ENCODE data around the gene MRPL27.
"Not testable (repeated sequence)": the region's sequence is repeated elsewhere in the genome, so short reads cannot be mapped to it uniquely, and the experiment has no call there.

MRPL27 gene

DNA sequence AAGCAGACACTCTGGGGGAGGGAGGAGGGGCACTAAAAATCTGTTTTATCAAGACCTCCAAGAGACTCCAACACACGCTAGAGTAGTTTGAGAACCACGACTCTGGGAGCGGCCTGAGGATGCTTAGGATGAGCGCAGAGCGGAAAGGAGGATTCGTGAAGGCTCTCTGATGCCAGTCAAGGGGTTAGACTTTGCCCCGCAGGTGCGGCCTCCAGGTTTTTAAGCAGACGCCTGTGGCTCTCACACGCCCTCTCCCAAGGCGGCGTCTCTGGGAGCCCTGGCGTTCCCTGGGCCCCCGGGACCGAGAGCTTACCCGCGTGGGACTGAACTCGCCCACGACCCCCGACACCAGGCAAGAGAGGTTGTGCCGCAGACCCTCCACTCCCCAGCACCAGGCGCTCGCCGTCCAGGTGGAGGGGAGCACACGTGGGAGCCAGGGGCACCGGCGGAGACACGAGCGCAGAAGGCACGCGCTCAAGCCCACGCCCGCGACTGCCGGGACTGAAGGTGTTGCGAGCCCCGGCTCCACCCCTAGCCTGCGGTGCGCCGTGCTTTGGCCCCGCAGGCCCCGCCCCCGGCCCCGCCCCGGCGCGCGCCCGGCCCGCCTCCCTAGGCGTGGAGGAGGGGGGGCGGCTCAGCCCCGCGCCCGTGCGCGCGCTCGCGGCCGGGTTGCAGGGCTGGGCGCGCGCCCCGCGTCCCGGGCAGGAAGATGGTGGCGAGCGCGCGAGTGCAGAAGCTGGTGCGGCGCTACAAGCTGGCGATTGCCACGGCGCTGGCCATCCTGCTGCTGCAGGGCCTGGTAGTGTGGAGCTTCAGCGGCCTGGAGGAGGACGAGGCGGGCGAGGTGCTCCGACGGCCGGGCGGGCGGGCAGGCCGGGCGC is 27.3 kb downstream of the MRPL27 start, which contains the start of gene XYLT2:
XYLT2 (plus strand) TSS at position 695 of the 881 bp plus-strand sequence; CDS start at position 710, 15 bp downstream.
- peak; percentile 86 to 87 for DNase-seq (ENCODE audit: low read depth in 2 of 2)

DNA sequence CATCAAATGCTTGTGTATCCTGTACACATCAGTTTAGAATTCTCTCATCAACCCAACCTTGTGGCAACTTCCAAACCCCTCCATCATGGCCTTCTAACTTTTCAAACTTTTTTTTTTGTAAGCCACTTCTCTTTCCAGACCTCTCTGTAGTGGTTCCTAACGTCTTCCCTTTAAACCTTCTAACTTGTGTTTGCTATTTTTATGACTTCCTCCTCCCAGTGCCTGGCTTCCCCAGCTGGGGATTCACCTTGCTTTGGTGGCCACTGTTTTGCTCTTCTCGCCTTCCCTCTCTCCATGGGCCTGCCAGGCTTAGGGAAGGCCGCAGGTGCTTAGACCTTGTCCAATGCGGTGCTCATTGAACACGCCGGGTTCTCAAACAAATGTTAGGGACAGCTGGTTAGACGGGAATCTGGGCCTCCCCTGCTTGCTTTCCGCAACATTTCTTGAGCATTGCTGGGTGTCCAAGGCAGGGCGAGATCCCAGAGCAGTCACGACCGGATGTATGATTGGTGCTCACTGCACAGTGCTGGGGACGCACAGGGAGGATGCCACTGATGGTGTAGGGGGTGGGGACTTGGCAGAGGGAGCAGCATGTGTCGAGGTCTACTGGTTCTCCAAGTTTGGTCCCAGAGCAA is 28.1 kb downstream of the MRPL27 start:
- DNase-seq (ENCODE audit: low read depth in 2 of 2), result no peak

DNA sequence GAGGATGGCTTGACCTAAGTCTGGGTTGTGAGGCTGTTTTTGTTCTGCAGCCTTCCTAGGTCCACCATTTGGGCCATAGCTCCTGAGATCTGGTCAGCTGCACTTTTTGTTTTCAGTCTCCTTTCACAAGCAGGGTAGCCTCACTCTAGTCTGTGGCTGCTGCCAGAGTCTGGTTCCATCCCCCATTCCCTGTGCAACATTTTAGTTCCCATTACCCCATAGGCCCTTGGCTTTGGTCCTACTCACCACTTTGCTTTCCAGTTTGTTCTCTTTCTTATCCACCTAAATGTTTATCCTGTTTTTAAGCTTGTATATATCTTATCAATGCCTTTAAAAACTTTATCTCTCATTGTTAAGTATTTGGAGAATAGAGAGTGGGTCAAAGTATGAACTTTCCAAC is 33.6 kb downstream of the MRPL27 start:
- DNase-seq (ENCODE audit: low read depth in 2 of 2), result no peak

DNA sequence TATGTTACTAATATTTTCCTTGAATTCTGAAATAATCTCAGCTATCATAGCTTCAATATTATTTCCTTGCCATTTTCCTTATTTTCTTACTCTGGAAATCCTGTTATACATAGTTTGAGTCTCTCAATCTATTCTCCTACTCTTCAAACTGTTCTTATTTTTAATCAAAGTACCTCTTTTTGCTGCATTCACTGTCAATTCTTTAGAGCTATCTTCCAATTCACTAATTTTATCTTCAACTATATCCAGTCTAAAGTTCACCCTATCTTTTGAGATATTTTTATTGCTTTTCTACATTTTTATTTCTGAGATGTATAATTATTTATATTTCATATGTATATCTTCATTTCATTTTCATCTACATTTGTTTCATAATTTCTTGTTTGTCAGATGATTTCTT is 34.3 kb downstream of the MRPL27 start:
- DNase-seq (ENCODE audit: low read depth in 2 of 2), result no peak

DNA sequence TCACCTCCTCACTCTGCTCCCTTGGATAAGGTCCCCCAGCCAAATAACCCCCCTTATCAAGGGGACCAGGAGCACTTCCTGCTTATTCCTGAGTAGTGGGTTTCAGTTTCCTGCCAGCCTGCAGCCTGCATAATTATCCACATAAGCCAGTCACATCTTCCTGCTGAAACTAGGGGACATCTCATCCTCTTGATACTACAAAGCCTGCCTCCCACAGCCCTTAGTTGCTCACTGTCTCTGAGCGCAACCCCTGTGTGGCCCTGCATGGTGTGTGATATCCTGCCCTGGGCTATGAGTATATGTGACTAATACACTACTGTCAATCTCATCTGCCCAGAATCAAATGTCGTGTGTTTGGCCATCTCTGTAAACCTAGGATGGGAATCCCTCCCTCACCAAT is 35.0 kb downstream of the MRPL27 start:
- DNase-seq (ENCODE audit: low read depth in 2 of 2), result no peak

DNA sequence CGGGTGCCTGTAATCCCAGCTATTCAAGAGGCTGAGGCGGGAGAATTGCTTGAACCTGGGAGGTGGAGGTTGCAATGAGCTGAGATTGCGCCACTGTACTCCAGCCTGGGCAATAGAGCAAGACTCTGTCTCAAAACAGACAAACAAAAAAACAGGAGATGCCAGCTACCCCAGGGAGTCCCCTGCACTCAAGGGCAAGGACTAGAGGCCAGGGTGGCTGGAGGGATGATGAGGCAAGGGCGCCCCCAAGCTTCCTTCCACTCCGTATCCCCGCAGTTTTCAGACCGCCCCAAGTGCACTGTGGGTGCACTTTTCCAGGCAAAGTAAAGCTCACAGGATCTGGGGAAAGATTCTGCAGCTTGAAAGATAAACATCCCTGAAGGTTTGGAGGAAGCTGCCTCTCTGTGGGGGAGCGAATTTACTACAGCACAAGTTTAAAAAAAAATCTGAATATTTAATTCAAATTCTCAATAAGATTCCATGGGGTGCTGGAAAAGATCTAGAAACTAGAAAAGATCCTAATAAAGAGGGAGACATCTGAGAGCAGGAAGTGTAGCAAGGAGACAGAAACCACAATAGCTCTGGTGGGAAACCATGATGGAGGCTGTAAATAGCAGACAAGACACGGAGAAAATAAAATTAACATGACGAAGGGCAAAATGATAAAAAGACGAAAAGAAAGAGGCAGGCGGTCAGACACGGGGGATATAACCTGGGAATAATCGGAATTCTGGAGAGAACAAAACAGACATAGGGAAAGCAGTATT is 39.5 kb downstream of the MRPL27 start:
- not testable (repeated sequence) for DNase-seq (ENCODE audit: low read depth in 2 of 2)

DNA sequence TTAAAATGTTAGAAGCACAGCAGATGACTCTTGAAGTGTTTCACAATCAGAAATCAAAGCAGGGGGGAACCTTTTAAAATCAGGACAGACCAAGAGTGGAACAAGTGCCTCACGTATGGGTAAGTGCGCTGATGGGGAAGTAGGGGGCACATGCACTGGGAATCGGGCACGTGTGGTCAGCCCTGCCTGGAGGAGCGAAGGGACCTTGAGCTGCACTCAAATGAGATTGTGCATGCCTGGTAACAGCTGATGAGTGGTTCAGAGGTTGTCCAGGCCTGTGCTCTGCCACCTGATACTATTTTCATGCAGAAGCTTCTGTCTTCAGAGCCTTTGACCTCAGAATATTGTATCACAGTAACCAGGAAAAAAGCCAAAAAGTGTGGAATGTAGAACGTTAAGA is 40.8 kb downstream of the MRPL27 start:
- no peak for DNase-seq (ENCODE audit: low read depth in 2 of 2)

DNA sequence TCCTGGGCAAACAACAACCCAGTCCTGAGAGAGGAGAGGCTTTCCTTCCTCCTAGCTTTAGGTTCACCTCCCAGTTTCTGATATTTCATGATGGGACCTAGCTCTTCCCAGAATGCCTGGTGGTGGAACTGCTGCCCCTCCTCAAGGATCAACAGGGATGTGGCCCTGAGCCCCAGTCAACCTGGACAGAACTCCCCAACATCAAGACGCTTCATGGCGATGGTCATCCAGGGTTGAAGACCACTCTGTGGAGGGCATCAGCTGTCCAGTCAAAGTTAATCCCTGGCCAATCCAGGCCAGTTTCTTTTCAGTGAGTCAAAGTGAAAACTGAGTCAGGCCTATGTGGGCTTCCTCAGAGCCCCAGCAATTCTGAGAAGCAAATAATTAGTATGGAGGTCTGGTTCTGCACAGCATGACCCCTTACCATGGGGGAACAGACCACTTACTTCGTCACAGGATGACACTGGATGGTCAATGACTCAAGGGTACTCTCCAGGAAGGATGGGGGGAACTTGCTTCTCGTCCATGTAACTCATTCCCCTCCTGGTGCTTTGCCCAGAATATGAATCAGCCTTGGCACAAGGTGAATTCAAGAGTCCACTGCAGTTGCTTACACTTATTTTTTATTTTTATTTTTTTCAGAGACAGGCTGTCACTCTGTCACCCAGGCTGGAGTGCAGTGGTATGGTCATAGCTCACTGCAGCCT is 41.7 kb downstream of the MRPL27 start:
- DNase-seq (ENCODE audit: low read depth in 2 of 2), result no peak

DNA sequence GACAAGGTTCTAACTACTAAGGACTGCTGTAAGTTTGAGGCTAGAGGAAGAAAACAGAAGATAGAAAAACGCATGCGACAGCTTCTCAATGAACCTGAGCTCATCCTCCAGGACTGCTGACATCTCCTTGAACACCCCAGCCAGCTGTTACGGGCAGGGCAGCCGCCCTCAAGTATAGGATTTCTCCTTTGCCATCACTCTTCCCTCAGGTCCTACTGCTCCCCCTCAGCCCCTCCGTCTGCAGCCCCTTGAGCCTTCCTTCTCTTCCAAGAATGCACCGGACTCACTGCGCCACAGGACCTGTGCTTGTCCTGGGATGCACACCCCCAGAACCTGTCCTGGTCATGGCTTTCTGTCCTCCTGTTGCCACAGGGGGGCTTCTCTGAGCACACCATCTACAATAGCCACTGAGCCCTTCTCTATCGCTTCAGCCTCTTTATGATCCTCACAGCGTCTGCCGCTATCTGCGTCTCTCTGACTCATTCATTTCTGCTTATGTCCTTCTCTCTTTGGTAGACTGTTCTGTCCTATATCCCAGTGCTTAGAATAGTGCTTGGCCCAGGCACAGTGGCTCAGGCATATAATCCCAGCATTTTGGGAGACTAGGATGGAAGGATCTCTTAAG is 42.7 kb downstream of the MRPL27 start:
- DNase-seq (ENCODE audit: low read depth in 2 of 2), result no peak

DNA sequence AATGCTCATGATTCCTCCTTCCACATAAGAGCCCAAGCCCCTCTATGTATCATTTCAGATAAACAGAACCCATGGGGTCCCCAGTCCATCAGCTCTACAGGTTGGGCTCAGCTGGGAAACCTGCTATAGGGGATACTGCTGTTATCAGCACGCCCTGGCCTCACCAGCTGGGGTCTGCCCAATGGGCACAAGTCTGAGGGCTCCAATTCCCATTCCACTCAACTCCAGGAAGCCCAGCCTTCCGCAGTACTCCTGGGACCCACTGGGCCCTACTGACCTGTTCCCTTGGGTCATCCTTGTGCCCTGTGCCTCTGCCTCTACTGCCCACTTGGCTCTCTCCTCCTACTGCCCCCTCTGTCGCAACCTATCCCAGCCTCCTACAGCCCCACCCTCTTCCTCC is 43.3 kb downstream of the MRPL27 start:
- no peak for DNase-seq (ENCODE audit: low read depth in 2 of 2)

DNA sequence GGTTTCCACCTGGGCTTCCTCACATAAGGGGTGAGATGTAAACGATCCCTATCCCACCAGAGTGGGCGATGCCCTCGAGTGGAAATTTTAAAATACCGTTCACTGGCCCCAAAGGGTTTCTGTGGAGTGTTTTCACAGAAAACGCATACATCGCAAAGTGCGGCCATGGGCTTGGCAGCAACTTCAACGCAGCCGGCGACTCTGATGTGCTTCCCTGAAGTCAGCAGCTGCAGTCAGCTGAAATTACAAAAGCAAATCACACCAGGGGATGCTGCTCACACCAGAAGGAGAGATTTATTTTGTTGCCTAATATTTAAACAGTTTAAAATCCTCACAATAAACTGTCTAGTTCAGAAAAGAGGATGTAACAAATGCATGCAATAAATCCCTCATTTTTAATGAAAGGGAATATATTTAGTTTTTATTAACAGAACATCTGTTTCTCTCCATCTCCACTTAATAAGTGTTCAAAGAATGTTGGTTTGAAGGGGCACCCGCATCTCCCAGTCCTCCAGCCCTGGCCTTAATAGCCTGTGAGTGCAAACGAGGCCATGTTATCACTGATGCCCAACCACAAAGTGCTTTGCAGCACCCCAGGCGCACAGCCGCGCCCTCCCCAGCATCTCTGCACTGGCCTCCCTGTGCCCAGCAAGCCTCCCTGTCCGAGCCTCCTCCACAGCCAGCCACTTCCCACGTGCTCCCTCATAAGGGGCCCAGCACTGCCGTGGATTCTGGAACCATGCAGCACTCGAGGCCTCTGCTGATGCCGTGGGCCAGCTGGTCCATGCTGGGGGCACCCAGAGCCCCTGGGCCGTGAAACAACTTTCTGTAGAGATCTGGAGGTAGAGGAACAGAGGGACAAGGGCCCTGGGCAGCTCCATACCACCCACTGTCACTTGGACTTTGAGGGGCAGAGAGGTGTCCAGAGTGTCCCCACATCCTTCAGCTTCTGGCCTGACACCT is 44.3 kb downstream of the MRPL27 start:
- DNase-seq (ENCODE audit: low read depth in 2 of 2), result no peak

DNA sequence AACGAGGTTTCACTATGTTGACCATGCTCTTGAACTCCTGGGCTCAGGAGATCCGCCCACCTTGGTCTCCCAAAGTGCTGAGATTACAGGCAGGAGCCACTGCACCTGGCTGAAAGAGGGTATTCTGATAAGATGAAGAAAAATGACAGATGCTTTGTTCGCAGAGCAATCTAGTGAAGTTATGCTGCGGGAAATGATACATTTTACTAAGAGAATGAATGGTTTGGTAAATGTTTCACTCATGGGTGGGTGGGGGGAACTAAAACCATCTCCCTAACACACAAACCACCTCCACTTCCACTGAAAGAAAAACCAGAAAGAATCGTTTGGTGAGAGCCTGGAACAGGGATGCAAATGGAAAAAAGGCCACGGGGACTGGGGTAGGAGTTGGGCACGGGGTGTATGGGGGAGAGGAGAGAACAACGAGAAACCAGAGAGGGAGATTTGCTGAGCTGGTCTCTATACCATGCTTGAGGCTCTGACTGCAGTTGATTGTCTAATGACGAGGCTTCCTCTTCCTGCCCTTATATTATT is 46.1 kb downstream of the MRPL27 start:
- no peak for DNase-seq (ENCODE audit: low read depth in 2 of 2)

DNA sequence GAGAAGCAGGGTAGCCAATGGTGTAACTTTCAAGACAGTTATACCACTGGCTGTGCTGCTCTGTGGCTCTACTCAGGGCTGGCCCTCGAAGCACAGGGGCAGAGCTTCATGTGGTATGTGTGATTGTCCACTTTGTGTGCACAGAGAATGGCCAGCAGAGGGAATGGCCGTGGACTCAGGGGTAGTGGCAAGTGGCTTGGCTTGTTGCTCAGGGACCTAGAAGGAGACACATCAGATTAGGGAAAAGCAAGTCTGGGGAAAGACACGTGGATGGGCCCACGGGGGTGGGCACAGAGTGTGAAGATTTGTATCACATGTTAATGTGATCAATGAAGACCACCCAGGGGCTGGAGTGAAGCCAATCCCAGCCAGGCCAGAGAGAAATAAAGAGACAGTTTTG is 47.1 kb downstream of the MRPL27 start:
- no peak for DNase-seq (ENCODE audit: low read depth in 2 of 2)

DNA sequence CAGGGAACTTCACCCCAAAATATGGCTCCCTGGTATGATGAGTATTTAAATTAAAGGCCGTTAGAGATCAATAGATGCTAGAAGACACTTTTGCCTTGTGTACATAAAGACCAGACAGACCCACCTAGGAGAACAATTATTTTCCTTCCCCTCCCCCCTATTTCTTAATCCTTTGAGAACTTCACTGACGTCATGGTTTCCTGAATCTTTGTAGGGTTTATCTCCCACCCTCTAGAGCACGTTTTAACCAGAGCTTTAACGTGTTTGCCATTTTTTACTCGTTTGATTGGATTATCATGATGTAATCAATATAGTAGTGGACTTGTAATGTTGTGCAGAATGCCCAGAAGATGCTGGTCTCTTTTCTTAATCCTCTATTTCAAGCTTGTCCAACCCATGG is 49.9 kb downstream of the MRPL27 start:
- no peak for DNase-seq (ENCODE audit: low read depth in 2 of 2)

DNA sequence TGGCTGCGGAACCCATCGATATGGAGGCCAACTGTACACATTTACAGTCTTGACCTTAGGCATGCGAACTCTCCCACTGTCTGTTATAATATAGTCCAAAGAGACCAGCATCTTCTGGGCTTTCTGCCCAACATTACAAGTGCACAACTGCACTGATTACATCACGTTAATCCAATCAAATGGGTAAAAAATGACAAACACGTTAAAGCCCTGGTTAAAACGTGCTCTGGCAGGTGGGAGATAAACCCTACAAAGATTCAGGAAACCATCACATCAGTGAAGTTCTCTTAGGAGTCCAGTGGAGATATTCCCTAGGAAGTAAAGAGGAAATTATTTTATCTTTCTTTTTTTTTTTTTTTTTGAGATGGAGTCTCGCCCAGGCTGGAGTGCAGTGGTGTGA is 50.7 kb downstream of the MRPL27 start:
- no peak for DNase-seq (ENCODE audit: low read depth in 2 of 2)

DNA sequence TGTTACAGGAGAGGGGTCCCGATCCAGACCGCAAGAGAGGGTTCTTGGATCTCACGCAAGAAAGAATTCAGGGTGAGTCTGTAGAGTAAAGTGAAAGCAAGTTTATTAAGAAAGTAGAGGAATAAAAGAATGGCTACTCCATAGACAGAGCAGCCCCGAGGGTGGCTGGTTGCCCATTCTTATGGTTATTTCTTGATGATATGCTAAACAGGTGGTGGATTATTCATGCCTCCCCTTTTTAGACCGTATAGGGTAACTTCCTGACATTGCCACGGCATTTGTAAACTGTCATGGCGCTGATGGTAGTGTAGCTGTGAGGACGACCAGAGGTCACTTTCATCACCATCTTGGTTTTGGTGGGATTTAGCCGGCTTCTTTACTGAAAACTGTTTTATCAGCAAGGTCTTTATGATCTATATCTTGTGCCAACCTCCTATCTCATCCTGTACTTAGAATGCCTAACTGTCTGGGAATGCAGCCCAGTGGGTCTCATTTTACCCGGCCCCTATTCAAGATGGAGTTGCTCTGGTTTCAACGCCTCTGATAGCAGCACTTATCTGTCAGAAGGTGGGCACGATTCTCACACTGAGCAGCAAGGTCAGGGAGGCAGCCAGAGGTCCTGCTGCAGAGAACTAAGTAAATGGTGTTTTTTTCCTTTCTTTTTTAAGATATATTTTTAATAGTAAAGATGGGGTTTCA is 53.5 kb downstream of the MRPL27 start:
- DNase-seq (ENCODE audit: low read depth in 2 of 2), result no peak

DNA sequence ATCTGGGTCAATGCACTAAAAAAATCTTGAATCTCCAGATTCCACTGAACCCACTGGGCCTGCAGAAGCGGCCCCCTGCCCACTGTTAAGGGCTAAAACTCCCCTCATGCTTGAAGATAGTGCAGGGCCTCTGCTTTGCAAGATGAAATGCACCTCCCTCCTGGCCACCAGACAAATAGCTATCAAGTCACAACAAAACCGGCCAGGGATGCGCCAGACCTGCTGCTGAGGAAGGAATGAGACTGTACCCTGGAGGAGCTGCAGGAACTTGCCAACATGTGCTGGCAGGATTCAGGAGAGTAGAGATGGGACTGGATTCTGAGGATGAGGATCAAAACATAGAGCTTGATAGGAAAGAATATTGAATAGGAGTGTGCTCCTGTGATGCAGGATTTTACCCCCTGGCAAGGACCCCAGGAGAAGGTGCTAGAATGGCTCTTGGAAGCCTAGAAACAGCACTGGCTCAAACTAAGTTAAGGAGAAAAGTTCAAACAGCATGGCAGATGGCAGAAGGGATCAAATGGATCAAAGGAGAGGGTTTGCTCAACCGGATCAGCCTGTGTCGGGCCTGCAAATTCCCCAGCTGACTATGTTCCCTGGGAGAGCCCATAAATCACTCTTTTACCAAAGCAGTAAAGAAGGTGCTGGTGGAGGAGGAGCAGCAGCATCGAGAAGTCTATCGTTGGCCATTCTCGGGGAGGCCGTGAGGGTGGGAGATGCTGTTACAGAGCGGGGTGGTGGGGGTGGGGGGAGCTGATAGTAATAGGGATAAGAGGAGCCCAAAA is 54.3 kb downstream of the MRPL27 start:
- no peak for DNase-seq (ENCODE audit: low read depth in 2 of 2)
